CD14-positive monocyte (primary cell): ENCODE data around the gene TEAD1. TPM values are rescaled to one million over a fixed set of nuclear protein-coding genes. Genes with fewer than 3 reads are reported as not detected.

Source experiments
- DNase-seq, 3 donors: peaks; one replicate each; pipeline ENCODE4 v3.0.0-alpha.2; 2011 to 2022
- H2AFZ ChIP-seq: 2 replicates; pipeline ENCODE4 v1.6.0; 2012; ENCODE audit warnings: mild to moderate bottlenecking, low read depth, low read length, inconsistent platforms; ENCODE audit not compliant: insufficient read depth, poor library complexity, severe bottlenecking
- H3K27ac ChIP-seq, 2 donors: 1 replicate in 1 of 2; 2 replicates in 1 of 2; pipeline ENCODE4 v1.5.1; 2012 to 2013; ENCODE audit warnings: low read length in 2 of 2, control low read depth in 1 of 2, inconsistent platforms in 1 of 2, low read depth in 1 of 2, mild to moderate bottlenecking in 1 of 2
- H3K27me3 ChIP-seq, 2 donors: one replicate each; pipeline versions ENCODE4 v1.6.0 to v1.6.1; 2011 to 2013; ENCODE audit warnings: low read length in 2 of 2; ENCODE audit not compliant: control insufficient read depth in 2 of 2, insufficient read depth in 2 of 2
- H3K36me3 ChIP-seq, 2 donors: replicated peaks in 1 of 2; 1 replicate in 1 of 2; 2 replicates in 1 of 2; pipeline versions ENCODE4 v1.5.1 to v1.6.1; 2012 to 2013; ENCODE audit warnings: low read length in 2 of 2, control low read depth in 1 of 2, inconsistent platforms in 1 of 2, mild to moderate bottlenecking in 1 of 2; ENCODE audit not compliant: insufficient read depth in 2 of 2, control insufficient read depth in 1 of 2
- H3K4me1 ChIP-seq, 2 donors: 1 replicate in 1 of 2; 2 replicates in 1 of 2; pipeline versions ENCODE4 v1.5.1 to v1.6.1; 2012 to 2013; ENCODE audit warnings: low read length in 2 of 2, control low read depth in 1 of 2, inconsistent platforms in 1 of 2, mild to moderate bottlenecking in 1 of 2, moderate library complexity in 1 of 2; ENCODE audit not compliant: insufficient read depth in 2 of 2, control insufficient read depth in 1 of 2
- H3K4me2 ChIP-seq: replicated peaks from 2 replicates; pipeline ENCODE3; 2012; ENCODE audit warnings: low read length, moderate library complexity, mild to moderate bottlenecking; ENCODE audit not compliant: poor library complexity, severe bottlenecking; ENCODE audit errors: extremely low read depth
- H3K4me3 ChIP-seq, 3 experiments: fragments of 200-600 bp in 1 of 3; sonication (generic) in 1 of 3; replicated peaks in 1 of 3; 1 replicate in 2 of 3; 2 replicates in 1 of 3; pipeline ENCODE4 v1.5.1; 2011 to 2013; ENCODE audit warnings: low read length in 3 of 3, mild to moderate bottlenecking in 3 of 3, control low read depth in 2 of 3, low read depth in 2 of 3, inconsistent platforms in 1 of 3, moderate library complexity in 1 of 3
- H3K79me2 ChIP-seq: 2 replicates; pipeline ENCODE4 v1.6.0; 2012; ENCODE audit warnings: mild to moderate bottlenecking, control low read depth, inconsistent platforms, low read length, moderate library complexity; ENCODE audit not compliant: insufficient read depth
- H3K9ac ChIP-seq: 2 replicates; pipeline ENCODE4 v1.6.0; 2017; ENCODE audit warnings: low read length, mild to moderate bottlenecking; ENCODE audit not compliant: insufficient read depth, poor library complexity, severe bottlenecking
- H3K9me3 ChIP-seq, 2 donors: replicated peaks in 1 of 2; 1 replicate in 1 of 2; 2 replicates in 1 of 2; pipeline versions ENCODE4 v1.5.1 to v1.6.1; 2012 to 2013; ENCODE audit warnings: low read length in 2 of 2, control low read depth in 1 of 2; ENCODE audit not compliant: control insufficient read depth in 1 of 2, insufficient read depth in 1 of 2
- H4K20me1 ChIP-seq: 2 replicates; pipeline ENCODE4 v1.6.0; 2012; ENCODE audit warnings: mild to moderate bottlenecking, low read length, control low read depth, moderate library complexity; ENCODE audit not compliant: insufficient read depth
- H3K27ac Mint-ChIP-seq, 7 donors: one replicate each; pipeline ENCODE4 v1.8.0; 2020; ENCODE audit warnings: mild to moderate bottlenecking in 7 of 7, mixed read lengths in 7 of 7, moderate library complexity in 6 of 7, inconsistent platforms in 2 of 7
- H3K27me3 Mint-ChIP-seq, 3 donors: one replicate each; pipeline ENCODE4 v1.8.0; 2021 to 2022; ENCODE audit warnings: low read depth in 3 of 3, mild to moderate bottlenecking in 3 of 3, mixed read lengths in 3 of 3, moderate library complexity in 3 of 3, inconsistent platforms in 1 of 3
- H3K36me3 Mint-ChIP-seq, 2 donors: one replicate each; pipeline ENCODE4 v1.8.0; 2020; ENCODE audit warnings: mixed read lengths in 2 of 2, inconsistent platforms in 1 of 2, mild to moderate bottlenecking in 1 of 2
- H3K4me1 Mint-ChIP-seq: one replicate; pipeline ENCODE4 v1.8.0; 2020; ENCODE audit warnings: mild to moderate bottlenecking, mixed read lengths
- H3K4me3 Mint-ChIP-seq, 2 donors: one replicate each; pipeline ENCODE4 v1.8.0; 2020; ENCODE audit warnings: mild to moderate bottlenecking in 2 of 2, mixed read lengths in 2 of 2, moderate library complexity in 1 of 2
- H3K9me3 Mint-ChIP-seq, 7 donors: one replicate each; pipeline ENCODE4 v1.8.0; 2020 to 2022; ENCODE audit warnings: mixed read lengths in 7 of 7, mild to moderate bottlenecking in 6 of 7, moderate library complexity in 6 of 7, inconsistent platforms in 2 of 7
- CTCF ChIP-seq: fragments of 200-600 bp; IDR thresholded peaks from one replicate; pipeline ENCODE4 v1.8.0; 2022; ENCODE audit warnings: antibody characterized with exemption, mild to moderate bottlenecking
- WGBS: methylation state at CpG from one replicate; pipeline ENCODE4 v1.1.5; 2013; ENCODE audit warnings: missing lambda C conversion rate; ENCODE audit not compliant: insufficient coverage; 5-methylcytosine and 5-hydroxymethylcytosine counted together
- intact Hi-C, 2 donors: fragments of 100-400 bp; cut with micrococcal nuclease; formaldehyde crosslinking; loops; one replicate each; pipeline versions ENCODE4 v1.15.0 to v1.15.1; 2023
- polyA plus RNA-seq, 3 donors: library from polyadenylated mRNA; depleted of rRNA in 1 of 3; unstranded in 2 of 3; stranded (reverse) in 1 of 3; fragments of 300-500 nt in 2 of 3; fragments of >200 nt in 1 of 3; fragmentation: Illumina TruSeq in 2 of 3; gene quantifications; 1 replicate in 2 of 3; 2 replicates in 1 of 3; pipeline ENCODE4 v1.2.3, GENCODE V29; 2012 to 2021

Gene TEAD1
- polyA plus RNA-seq, 3 donors, result not detected

GRCh38 chr11:12901272-12901671 is 227.1 kb downstream of the TEAD1 start:
- H3K4me1 ChIP-seq, result no peaks in the 10 kb centered on the region
- H3K79me2 ChIP-seq, result no peaks in the 10 kb centered on the region
- intact Hi-C loops, result no loop called here
- no peak overlapping the region for H3K4me3 Mint-ChIP-seq
- no peak overlapping the region for H3K4me3 ChIP-seq
- no peak overlapping the region for H3K4me2 ChIP-seq
- WGBS, result 50% methylated on average over 1 of the region's 1 CpG
- no peaks in the 10 kb centered on the region for H3K4me1 Mint-ChIP-seq
- no peaks in the 10 kb centered on the region for H3K9me3 Mint-ChIP-seq
- H2AFZ ChIP-seq, result no peak overlapping the region
- peaks cover 5 to 10% (median 7%) of the 10 kb centered on the region in 3 donors for H3K27me3 Mint-ChIP-seq
- no peaks in the 10 kb centered on the region for H3K27me3 ChIP-seq
- no peak for DNase-seq
- H4K20me1 ChIP-seq, result no peaks in the 10 kb centered on the region
- no peaks in the 10 kb centered on the region for H3K36me3 ChIP-seq
- H3K36me3 Mint-ChIP-seq, result no peaks in the 10 kb centered on the region
- no peak overlapping the region for H3K27ac Mint-ChIP-seq
- no peaks in the 10 kb centered on the region for H3K9me3 ChIP-seq
- no peak for TF ChIP-seq CTCF
- H3K27ac ChIP-seq, result no peak overlapping the region
- H3K9ac ChIP-seq, result no peak overlapping the region

GRCh38 chr11:12901874-12902481 is 227.8 kb downstream of the TEAD1 start:
- H3K27me3 ChIP-seq, result peaks cover 0 to 3% of the 10 kb centered on the region in 2 donors
- no peak overlapping the region for H3K9ac ChIP-seq
- no peaks in the 10 kb centered on the region for H3K36me3 ChIP-seq
- H3K27me3 Mint-ChIP-seq, result peaks cover 5 to 14% (median 7%) of the 10 kb centered on the region in 3 donors
- H3K4me1 Mint-ChIP-seq, result no peaks in the 10 kb centered on the region
- no peak overlapping the region for H3K27ac ChIP-seq
- no peaks in the 10 kb centered on the region for H4K20me1 ChIP-seq
- no peaks in the 10 kb centered on the region for H3K36me3 Mint-ChIP-seq
- intact Hi-C loops, result no loop called here
- H3K79me2 ChIP-seq, result no peaks in the 10 kb centered on the region
- WGBS, result 78% methylated on average over 5 of the region's 7 CpGs
- no peak overlapping the region for H3K4me2 ChIP-seq
- H3K9me3 Mint-ChIP-seq, result no peaks in the 10 kb centered on the region
- no peaks in the 10 kb centered on the region for H3K9me3 ChIP-seq
- H2AFZ ChIP-seq, result no peak overlapping the region
- no peak overlapping the region for H3K4me3 Mint-ChIP-seq
- H3K4me1 ChIP-seq, result no peaks in the 10 kb centered on the region
- no peak for TF ChIP-seq CTCF
- DNase-seq, result no peak
- no peak overlapping the region for H3K4me3 ChIP-seq
- no peak overlapping the region for H3K27ac Mint-ChIP-seq
